ENCODE results near the gene SCEL.
"Not testable (repeated sequence)": the region's sequence is repeated elsewhere in the genome, so short reads cannot be mapped to it uniquely, and the experiment has no call there.

Gene SCEL

GRCh38 chr13:77535448-77535847 is at the start of gene SCEL:
Gene SCEL, plus strand, starts transcription at chr13:77535706. Its CDS starts 20,170 bp downstream, at chr13:77555876.
- no peak for DNase-seq

GRCh38 chr13:77489566-77490337 is 45.8 kb upstream of the SCEL start:
- no peak for DNase-seq

GRCh38 chr13:77492982-77493381 is 42.5 kb upstream of the SCEL start:
- no peak for DNase-seq

- DNase-seq = no peak
Observed at GRCh38 chr13:77494226-77494625, 41.3 kb upstream of the SCEL start.

GRCh38 chr13:77497350-77497749 is 38.2 kb upstream of the SCEL start:
- no peak for DNase-seq

- no peak for DNase-seq
Observed at GRCh38 chr13:77497835-77498234, 37.7 kb upstream of the SCEL start.

GRCh38 chr13:77502104-77502720 is 33.3 kb upstream of the SCEL start:
- no peak for DNase-seq

GRCh38 chr13:77503398-77503797 is 32.1 kb upstream of the SCEL start:
- DNase-seq = no peak

GRCh38 chr13:77506874-77507273 is 28.6 kb upstream of the SCEL start:
- DNase-seq = peak in 1 of 2 donors; percentile 10

GRCh38 chr13:77507931-77508776 is 27.4 kb upstream of the SCEL start:
- no peak for DNase-seq

GRCh38 chr13:77508959-77509620 is 26.4 kb upstream of the SCEL start:
- peak in 1 of 2 donors; percentile 3 for DNase-seq

GRCh38 chr13:77510156-77510555 is 25.4 kb upstream of the SCEL start:
- DNase-seq = no peak

GRCh38 chr13:77511552-77511951 is 24.0 kb upstream of the SCEL start:
- DNase-seq = no peak

- DNase-seq = no peak
Observed at GRCh38 chr13:77513719-77514335, 21.7 kb upstream of the SCEL start.

- no peak for DNase-seq
Observed at GRCh38 chr13:77514336-77514726, 21.2 kb upstream of the SCEL start.

GRCh38 chr13:77515785-77516184 is 19.7 kb upstream of the SCEL start:
- no peak for DNase-seq

GRCh38 chr13:77516342-77516789 is 19.1 kb upstream of the SCEL start:
- DNase-seq = peak; percentile 12 to 27

GRCh38 chr13:77518266-77518665 is 17.2 kb upstream of the SCEL start:
- no peak for DNase-seq

- DNase-seq = not testable (repeated sequence)
Observed at GRCh38 chr13:77519396-77519795, 16.1 kb upstream of the SCEL start.

GRCh38 chr13:77519808-77520207 is 15.7 kb upstream of the SCEL start:
- DNase-seq = no peak

GRCh38 chr13:77521194-77521593 is 14.3 kb upstream of the SCEL start:
- DNase-seq = no peak

- no peak for DNase-seq
Observed at GRCh38 chr13:77521595-77522367, 13.7 kb upstream of the SCEL start.

All from inflammatory macrophage treated with lipopolysaccharide for 1 hour (primary cell).